A673 (cell line): Measurements from ENCODE around the gene C3orf49. TPM values are rescaled to one million over a fixed set of nuclear protein-coding genes. Genes with fewer than 3 reads are reported as not detected.

Source experiments
- BruUV-seq: library from RNA; stranded (reverse); fragments of 400-500 nt; replicated peaks from 2 replicates; lab custom pipeline; 2021; lab: Mats Ljungman, UMichigan
- CTCF ChIA-PET: fragments of 300-600 bp; sonication (Branson Sonifier 250); formaldehyde crosslinking; loops from one replicate; lab custom pipeline; 2022; ENCODE audit warnings: antibody characterized with exemption; lab: Charles Lee
- POLR2A ChIA-PET: fragments of 300-600 bp; sonication (Branson Sonifier 250); formaldehyde crosslinking; loops from one replicate; lab custom pipeline; 2022; ENCODE audit warnings: antibody characterized with exemption; ENCODE audit not compliant: low non-redundant PET; lab: Charles Lee
- DNase-seq: peaks from one replicate; pipeline ENCODE4 v3.0.0-alpha.2; 2015; ENCODE audit warnings: low spot score
- H3K27ac ChIP-seq: fragments of 200-600 bp; sonication (generic); 2 replicates; pipeline ENCODE4 v1.5.1; 2016; ENCODE audit warnings: mixed run types, low read depth, mild to moderate bottlenecking, mixed read lengths, antibody characterized with exemption, low read length; ENCODE audit not compliant: poor library complexity, severe bottlenecking
- H3K27me3 ChIP-seq: fragments of 200-600 bp; sonication (generic); replicated peaks from 2 replicates; pipeline ENCODE4 v1.6.1; 2017; ENCODE audit warnings: mixed run types, low read depth, mild to moderate bottlenecking, mixed read lengths, antibody characterized with exemption, low read length; ENCODE audit not compliant: insufficient read depth, poor library complexity
- H3K36me3 ChIP-seq: fragments of 200-600 bp; sonication (generic); 2 replicates; pipeline ENCODE4 v1.6.1; 2016; ENCODE audit warnings: mixed run types, mild to moderate bottlenecking, mixed read lengths, antibody characterized with exemption, low read length; ENCODE audit not compliant: insufficient read depth, poor library complexity, severe bottlenecking
- H3K4me1 ChIP-seq: fragments of 200-600 bp; sonication (generic); 2 replicates; pipeline ENCODE4 v1.6.1; 2017; ENCODE audit warnings: mixed run types, mild to moderate bottlenecking, mixed read lengths, antibody characterized with exemption, low read length; ENCODE audit not compliant: insufficient read depth, poor library complexity, severe bottlenecking
- H3K4me3 ChIP-seq: fragments of 200-600 bp; sonication (generic); 2 replicates; pipeline ENCODE4 v1.5.1; 2016; ENCODE audit warnings: low read depth, mixed run types, mild to moderate bottlenecking, mixed read lengths, low read length; ENCODE audit not compliant: poor library complexity, severe bottlenecking
- H3K9me3 ChIP-seq: fragments of 200-600 bp; sonication (generic); 2 replicates; pipeline ENCODE4 v1.6.1; 2016; ENCODE audit warnings: mixed run types, low read depth, mild to moderate bottlenecking, mixed read lengths, antibody characterized with exemption, low read length; ENCODE audit not compliant: poor library complexity, severe bottlenecking
- CTCF ChIP-seq: fragments of 300-800, 200-600 bp; sonication (generic); conservative IDR thresholded peaks from 2 replicates; pipeline ENCODE4 v1.5.1; 2017; ENCODE audit warnings: low read depth, mild to moderate bottlenecking, antibody characterized with exemption, low read length, moderate library complexity, mixed read lengths
- EZH2 ChIP-seq: fragments of 200-600 bp; sonication (generic); IDR thresholded peaks from 2 replicates; pipeline ENCODE4 v1.6.1; 2017; ENCODE audit warnings: borderline replicate concordance, low read depth, mild to moderate bottlenecking, mixed read lengths, antibody characterized with exemption, low read length; ENCODE audit not compliant: poor library complexity, severe bottlenecking
- intact Hi-C: fragments of 100-400 bp; cut with micrococcal nuclease; formaldehyde crosslinking; loops from one replicate; pipeline ENCODE4 v1.10.0; 2022; ENCODE audit not compliant: unreplicated experiment
- total RNA-seq: library from RNA; stranded (reverse); gene quantifications from 2 replicates; pipeline ENCODE4 v1.2.3, GENCODE V29; 2021

Gene C3orf49
- total RNA-seq, 1 experiment from 2014 or later, result not detected

- ChIA-PET POLR2A (interaction anchor here (0.7 kb wide), 1 partner anchor 664 kb away, joined by 3 read pairs; no protein-coding TSS in a partner anchor), CTCF (no interaction called here)
- BruUV-seq, result no TSS peak
- intact Hi-C loops, result no loop called here
- no peaks in the 10 kb centered on the region for H3K4me1 ChIP-seq
- no peak for DNase-seq
- H3K27me3 ChIP-seq, result no peaks in the 10 kb centered on the region
- no peak overlapping the region for H3K27ac ChIP-seq
- H3K4me3 ChIP-seq, result no peak overlapping the region
- no peaks in the 10 kb centered on the region for H3K9me3 ChIP-seq
- no peaks in the 10 kb centered on the region for H3K36me3 ChIP-seq
- TF ChIP-seq CTCF, result no peak
Measured at GRCh38 chr3:63814237-63814636, 4.9 kb upstream of the C3orf49 start.

- no peaks in the 10 kb centered on the region for H3K4me1 ChIP-seq
- no peak overlapping the region for H3K27ac ChIP-seq
- no peaks in the 10 kb centered on the region for H3K27me3 ChIP-seq
- H3K36me3 ChIP-seq, result no peaks in the 10 kb centered on the region
- POLR2A ChIA-PET, result no interaction called here
- BruUV-seq, result no TSS peak
- H3K4me3 ChIP-seq, result no peak overlapping the region
- CTCF ChIA-PET, result interaction anchor here (1.3 kb wide), 1 partner anchor 467 kb away, joined by 3 read pairs; no protein-coding TSS in a partner anchor
- TF ChIP-seq EZH2 (no peak), CTCF (no peak)
- H3K9me3 ChIP-seq, result no peaks in the 10 kb centered on the region
- intact Hi-C loops, result loop anchor here (5.0 kb wide), 1 partner anchor 155 kb away; no protein-coding TSS in a partner anchor
- no peak for DNase-seq
Measured at GRCh38 chr3:63817225-63817624, 1.9 kb upstream of the C3orf49 start.

- H3K27ac ChIP-seq, result no peak overlapping the region
- BruUV-seq, result no TSS peak
- no peaks in the 10 kb centered on the region for H3K27me3 ChIP-seq
- intact Hi-C loops, result loop anchor here (1.0 to 5.0 kb wide), 2 partner anchors 156 to 467 kb away; no protein-coding TSS in a partner anchor
- H3K4me3 ChIP-seq, result no peak overlapping the region
- ChIA-PET POLR2A (no interaction called here), CTCF (interaction anchor here (0.9 to 1.3 kb wide), 3 partner anchors 454 to 468 kb away, joined by 3 to 4 read pairs (median 3); no protein-coding TSS in a partner anchor)
- TF ChIP-seq CTCF (peak; percentile 67), EZH2 (no peak)
- H3K36me3 ChIP-seq, result no peaks in the 10 kb centered on the region
- H3K9me3 ChIP-seq, result no peaks in the 10 kb centered on the region
- H3K4me1 ChIP-seq, result no peaks in the 10 kb centered on the region
- DNase-seq, result peak; percentile 55
Measured at GRCh38 chr3:63818282-63819150, 583 bp upstream of the C3orf49 start.
